Endothelial cell (in vitro differentiated cells): ENCODE measurements around the gene G0S2. TPM values are rescaled to one million over a fixed set of nuclear protein-coding genes. Genes with fewer than 3 reads are reported as not detected.

Source experiments
- DNase-seq: peaks from one replicate; pipeline ENCODE4 v3.0.0; 2021; ENCODE audit warnings: low spot score
- H3K27ac Mint-ChIP-seq: one replicate; pipeline ENCODE4 v1.8.0; 2021; ENCODE audit warnings: mixed read lengths, inconsistent platforms; ENCODE audit not compliant: unreplicated experiment
- H3K27me3 Mint-ChIP-seq: one replicate; pipeline ENCODE4 v1.8.0; 2021; ENCODE audit warnings: mild to moderate bottlenecking, moderate library complexity, mixed read lengths, inconsistent platforms; ENCODE audit not compliant: unreplicated experiment
- H3K36me3 Mint-ChIP-seq: one replicate; pipeline ENCODE4 v1.8.0; 2021; ENCODE audit warnings: mild to moderate bottlenecking, low read depth, mixed read lengths, inconsistent platforms; ENCODE audit not compliant: unreplicated experiment
- H3K4me1 Mint-ChIP-seq: one replicate; pipeline ENCODE4 v1.8.0; 2021; ENCODE audit warnings: mild to moderate bottlenecking, mixed read lengths, inconsistent platforms; ENCODE audit not compliant: unreplicated experiment
- H3K4me3 Mint-ChIP-seq: one replicate; pipeline ENCODE4 v1.8.0; 2021; ENCODE audit warnings: mild to moderate bottlenecking, mixed read lengths, inconsistent platforms; ENCODE audit not compliant: unreplicated experiment
- H3K9me3 Mint-ChIP-seq: one replicate; pipeline ENCODE4 v1.8.0; 2021; ENCODE audit warnings: mixed read lengths, inconsistent platforms; ENCODE audit not compliant: unreplicated experiment
- total RNA-seq: library from RNA; stranded (reverse); fragmentation: NEBNext Ultra II Directional; extraction: Animal tissue kit (Norgen Biotek cat#: 25700); gene quantifications from one replicate; pipeline ENCODE4 v1.2.1, GENCODE V29; 2021; ENCODE audit not compliant: unreplicated experiment
- TF ChIP-seq, protein P1 (sequence below): fragments of 200-600 bp; sonication (generic); IDR thresholded peaks from one replicate; pipeline ENCODE4 v1.5.0; 2021; ENCODE audit warnings: antibody characterized with exemption; ENCODE audit not compliant: unreplicated experiment

The G0S2 gene
- total RNA-seq, 1 donor from 2014 or later = not detected

DNA sequence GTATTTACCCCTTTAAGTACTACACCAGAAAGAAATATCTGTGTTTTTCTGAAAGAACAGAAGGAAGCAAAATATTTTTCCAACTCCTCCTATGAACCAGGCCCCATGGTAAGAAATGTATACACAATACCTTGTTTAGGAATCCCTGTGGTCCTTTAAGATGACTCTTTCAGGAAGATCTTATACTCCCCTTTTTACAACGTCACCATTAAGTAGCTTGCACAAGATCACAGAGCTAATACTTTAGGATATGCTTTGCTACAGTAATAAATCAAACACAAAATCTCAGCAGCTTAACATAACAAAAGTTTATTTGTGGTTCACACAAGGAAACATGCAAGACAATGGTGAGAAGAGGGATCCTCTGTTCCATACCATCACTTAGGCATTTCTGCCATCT is 14.1 kb upstream of the G0S2 start:
- no peaks in the 10 kb centered on the region for H3K9me3 Mint-ChIP-seq
- no peak overlapping the region for H3K4me3 Mint-ChIP-seq
- DNase-seq = no peak
- peaks cover 21% of the 10 kb centered on the region for H3K4me1 Mint-ChIP-seq
- TF ChIP-seq, protein P1, sequence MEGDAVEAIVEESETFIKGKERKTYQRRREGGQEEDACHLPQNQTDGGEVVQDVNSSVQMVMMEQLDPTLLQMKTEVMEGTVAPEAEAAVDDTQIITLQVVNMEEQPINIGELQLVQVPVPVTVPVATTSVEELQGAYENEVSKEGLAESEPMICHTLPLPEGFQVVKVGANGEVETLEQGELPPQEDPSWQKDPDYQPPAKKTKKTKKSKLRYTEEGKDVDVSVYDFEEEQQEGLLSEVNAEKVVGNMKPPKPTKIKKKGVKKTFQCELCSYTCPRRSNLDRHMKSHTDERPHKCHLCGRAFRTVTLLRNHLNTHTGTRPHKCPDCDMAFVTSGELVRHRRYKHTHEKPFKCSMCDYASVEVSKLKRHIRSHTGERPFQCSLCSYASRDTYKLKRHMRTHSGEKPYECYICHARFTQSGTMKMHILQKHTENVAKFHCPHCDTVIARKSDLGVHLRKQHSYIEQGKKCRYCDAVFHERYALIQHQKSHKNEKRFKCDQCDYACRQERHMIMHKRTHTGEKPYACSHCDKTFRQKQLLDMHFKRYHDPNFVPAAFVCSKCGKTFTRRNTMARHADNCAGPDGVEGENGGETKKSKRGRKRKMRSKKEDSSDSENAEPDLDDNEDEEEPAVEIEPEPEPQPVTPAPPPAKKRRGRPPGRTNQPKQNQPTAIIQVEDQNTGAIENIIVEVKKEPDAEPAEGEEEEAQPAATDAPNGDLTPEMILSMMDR = no peak
- peaks cover 10% of the 10 kb centered on the region for H3K27me3 Mint-ChIP-seq
- no peaks in the 10 kb centered on the region for H3K36me3 Mint-ChIP-seq
- no peak overlapping the region for H3K27ac Mint-ChIP-seq

DNA sequence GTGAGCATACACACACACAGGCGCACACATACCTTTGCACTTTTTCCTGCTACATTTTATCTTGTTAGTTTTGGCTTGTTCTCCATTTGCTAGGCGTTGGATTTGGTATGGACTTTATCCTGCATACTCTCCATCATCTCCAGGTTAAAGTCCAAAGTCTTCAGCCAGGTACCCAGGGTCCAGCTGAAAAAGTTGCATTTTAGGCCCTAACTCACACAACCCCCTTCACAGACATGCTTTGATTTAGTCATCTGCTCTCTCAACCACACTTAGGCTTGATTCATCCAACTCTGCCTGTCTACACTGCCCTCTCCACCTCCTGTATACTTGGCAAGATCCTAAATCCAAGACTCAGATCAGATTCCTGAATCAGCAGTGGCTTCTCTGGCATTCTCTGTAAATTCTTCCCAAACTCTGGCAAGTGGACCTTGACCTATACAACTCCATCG is 12.3 kb upstream of the G0S2 start:
- H3K4me1 Mint-ChIP-seq = peaks cover 21% of the 10 kb centered on the region
- H3K9me3 Mint-ChIP-seq = no peaks in the 10 kb centered on the region
- TF ChIP-seq, protein P1 = no peak
- no peaks in the 10 kb centered on the region for H3K36me3 Mint-ChIP-seq
- H3K4me3 Mint-ChIP-seq = no peak overlapping the region
- no peak for DNase-seq
- H3K27ac Mint-ChIP-seq = no peak overlapping the region
- H3K27me3 Mint-ChIP-seq = peaks cover 2% of the 10 kb centered on the region

DNA sequence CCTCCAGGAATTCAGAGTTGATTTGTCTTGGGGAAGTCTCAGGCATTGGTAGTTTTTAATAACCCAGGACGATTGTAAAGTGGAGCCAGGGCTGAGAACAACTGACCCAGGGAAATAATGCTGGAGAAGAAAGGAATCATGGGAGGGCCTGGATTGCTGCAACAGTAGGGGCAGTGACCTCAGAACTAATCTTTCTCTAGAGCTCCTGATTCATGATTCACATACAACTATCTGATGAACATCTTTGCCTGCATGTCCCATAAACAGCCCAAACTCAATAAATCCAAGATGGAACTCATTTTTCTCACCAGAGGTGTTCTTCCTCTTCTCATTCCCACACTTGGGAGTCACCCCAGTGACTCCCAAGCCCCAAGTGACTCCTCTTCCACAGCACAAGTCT is 8.1 kb upstream of the G0S2 start:
- TF ChIP-seq, protein P1 = no peak
- Mint-ChIP-seq H3K9me3 (no peaks in the 10 kb centered on the region), H3K27me3 (peaks cover 8% of the 10 kb centered on the region), H3K4me1 (no peaks in the 10 kb centered on the region), H3K27ac (no peak overlapping the region), H3K4me3 (no peak overlapping the region), H3K36me3 (no peaks in the 10 kb centered on the region)
- DNase-seq = no peak

DNA sequence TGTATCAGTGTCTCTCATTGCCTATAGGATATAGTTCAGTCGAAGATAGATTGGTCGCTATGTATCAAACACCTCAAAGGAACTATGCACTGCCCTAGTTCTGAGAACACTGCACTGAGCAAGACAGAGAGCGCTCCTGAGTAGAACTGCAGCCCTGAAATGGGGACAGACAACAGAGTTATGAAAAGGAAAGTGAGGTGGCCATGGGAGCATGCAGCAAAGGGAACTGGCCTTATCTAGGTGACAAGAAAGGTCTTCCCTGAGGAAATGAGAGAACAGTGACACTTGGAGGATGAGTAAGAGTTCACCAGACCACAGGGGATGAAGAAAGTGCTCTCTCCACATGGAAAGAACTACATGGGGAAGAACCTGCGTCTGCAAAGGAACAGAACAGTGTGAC is 7.5 kb upstream of the G0S2 start:
- peaks cover under 1% of the 10 kb centered on the region for H3K4me1 Mint-ChIP-seq
- TF ChIP-seq, protein P1 = no peak
- H3K9me3 Mint-ChIP-seq = no peaks in the 10 kb centered on the region
- no peaks in the 10 kb centered on the region for H3K36me3 Mint-ChIP-seq
- no peak overlapping the region for H3K4me3 Mint-ChIP-seq
- H3K27me3 Mint-ChIP-seq = peaks cover 8% of the 10 kb centered on the region
- no peak overlapping the region for H3K27ac Mint-ChIP-seq
- DNase-seq = no peak

DNA sequence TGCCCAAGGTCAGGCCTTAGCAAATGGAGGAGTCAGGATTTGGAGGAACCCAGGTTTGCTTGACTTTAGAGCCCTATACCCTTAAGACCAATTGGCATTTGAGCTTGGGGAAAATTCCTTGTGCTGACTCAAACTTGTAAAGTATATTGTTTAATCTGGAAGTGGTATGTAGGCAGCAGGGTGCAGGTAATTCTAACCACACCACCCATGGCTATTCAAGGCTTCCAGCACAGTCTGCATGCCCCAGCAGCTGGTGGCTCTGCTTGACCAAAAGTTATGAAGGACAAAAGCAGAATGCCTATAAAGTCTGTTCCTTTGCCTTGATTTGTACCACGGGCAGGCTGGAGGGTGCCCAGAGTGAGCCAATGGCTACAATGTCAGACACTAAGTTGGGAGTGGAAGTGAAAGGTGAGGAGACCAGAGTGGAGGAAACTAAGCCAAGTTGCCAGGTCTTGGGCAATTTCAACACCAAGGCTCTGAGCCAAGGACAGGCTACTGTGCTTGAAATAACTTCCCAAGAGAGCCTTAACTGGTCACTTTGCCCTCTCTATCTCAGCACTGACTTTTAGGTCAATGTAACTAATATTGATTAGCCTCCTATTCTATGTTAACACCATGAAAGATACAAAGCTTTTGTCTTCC is 4.7 kb upstream of the G0S2 start:
- peaks cover 12% of the 10 kb centered on the region for H3K27me3 Mint-ChIP-seq
- H3K9me3 Mint-ChIP-seq = no peaks in the 10 kb centered on the region
- TF ChIP-seq, protein P1 = no peak
- H3K27ac Mint-ChIP-seq = no peak overlapping the region
- no peak for DNase-seq
- peaks cover 23% of the 10 kb centered on the region for H3K4me1 Mint-ChIP-seq
- no peaks in the 10 kb centered on the region for H3K36me3 Mint-ChIP-seq
- no peak overlapping the region for H3K4me3 Mint-ChIP-seq
